Activated CD8-positive, alpha-beta T cell treated with anti-CD3 and anti-CD28 coated beads for 36 hours (primary cell): ENCODE results near the gene BANK1. TPM values are rescaled to one million over a fixed set of nuclear protein-coding genes. Genes with fewer than 3 reads are reported as not detected.

Experiments
- ATAC-seq: fragments of 200-7000 bp; cut with Tn5 transposase; one replicate; pipeline ENCODE4 v1.10.0; 2021; ENCODE audit warnings: mild to moderate bottlenecking, moderate library complexity
- CTCF ChIA-PET: fragments of 350-600 bp; sonication (Branson Sonifier 250); formaldehyde crosslinking; loops from one replicate; lab custom pipeline; 2021; ENCODE audit warnings: antibody characterized with exemption; lab: Charles Lee
- POLR2A ChIA-PET: fragments of 350-600 bp; sonication (Branson Sonifier 250); formaldehyde crosslinking; loops from one replicate; lab custom pipeline; 2021; ENCODE audit warnings: antibody characterized with exemption; lab: Charles Lee
- DNase-seq: peaks from one replicate; pipeline ENCODE4 v3.0.0-alpha.2; 2020
- H3K27ac Mint-ChIP-seq: one replicate; pipeline ENCODE4 v1.8.0; 2021; ENCODE audit warnings: mild to moderate bottlenecking, mixed read lengths
- H3K27me3 Mint-ChIP-seq: one replicate; pipeline ENCODE4 v1.8.0; 2021; ENCODE audit warnings: mixed read lengths
- H3K36me3 Mint-ChIP-seq: one replicate; pipeline ENCODE4 v1.8.0; 2021; ENCODE audit warnings: low read depth, mixed read lengths
- H3K4me1 Mint-ChIP-seq: one replicate; pipeline ENCODE4 v1.8.0; 2021; ENCODE audit warnings: low read depth, mixed read lengths
- H3K4me3 Mint-ChIP-seq: one replicate; pipeline ENCODE4 v1.8.0; 2021; ENCODE audit warnings: mild to moderate bottlenecking, moderate library complexity, mixed read lengths
- H3K9me3 Mint-ChIP-seq: one replicate; pipeline ENCODE4 v1.8.0; 2021; ENCODE audit warnings: mixed read lengths
- CTCF ChIP-seq: fragments of 200-600 bp; IDR thresholded peaks from one replicate; pipeline ENCODE4 v1.8.0; 2022; ENCODE audit warnings: antibody characterized with exemption, mild to moderate bottlenecking
- intact Hi-C: fragments of 100-400 bp; cut with micrococcal nuclease; formaldehyde crosslinking; loops from one replicate; pipeline ENCODE4 v1.10.0; 2022
- total RNA-seq, 2 experiments: library from RNA; stranded (reverse); gene quantifications; one replicate each; pipeline ENCODE4 v1.2.3, GENCODE V29; 2021

The BANK1 gene
- total RNA-seq, 2 experiments from 2014 or later = 0.09 to 0.34 TPM

GRCh38 chr4:101801958-101802357 is 11.4 kb downstream of the BANK1 start:
- H3K9me3 Mint-ChIP-seq = no peaks in the 10 kb centered on the region
- peaks cover 8% of the 10 kb centered on the region for H3K27me3 Mint-ChIP-seq
- H3K36me3 Mint-ChIP-seq = no peaks in the 10 kb centered on the region
- no peak for DNase-seq
- no peak for ATAC-seq
- ChIA-PET CTCF (no interaction called here), POLR2A (no interaction called here)
- no peak overlapping the region for H3K4me3 Mint-ChIP-seq
- intact Hi-C loops = no loop called here
- no peak overlapping the region for H3K27ac Mint-ChIP-seq
- TF ChIP-seq CTCF = no peak
- H3K4me1 Mint-ChIP-seq = no peaks in the 10 kb centered on the region

DNA sequence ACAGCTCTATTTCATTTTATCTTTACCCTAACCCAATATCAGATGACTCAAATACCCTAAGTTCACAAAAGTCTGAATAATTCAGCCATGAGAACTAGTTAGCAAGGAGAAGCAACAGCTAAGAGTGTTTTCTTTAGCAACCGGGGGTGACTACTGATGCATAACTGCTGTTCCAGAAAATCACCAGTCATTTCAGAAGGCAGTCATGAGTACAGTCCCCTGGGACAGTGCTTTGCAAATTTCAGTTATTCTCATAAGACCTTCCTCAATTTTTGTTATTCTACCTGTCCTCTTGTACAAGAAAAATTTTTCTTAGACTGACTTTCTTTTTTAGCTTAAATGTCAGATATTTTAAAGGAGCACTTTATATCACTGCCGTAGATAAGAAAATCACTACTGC is 16.4 kb downstream of the BANK1 start:
- intact Hi-C loops = no loop called here
- Mint-ChIP-seq H3K4me1 (no peaks in the 10 kb centered on the region), H3K4me3 (no peak overlapping the region), H3K27me3 (peaks cover 2% of the 10 kb centered on the region), H3K27ac (no peak overlapping the region), H3K36me3 (no peaks in the 10 kb centered on the region), H3K9me3 (no peaks in the 10 kb centered on the region)
- no peak for TF ChIP-seq CTCF
- POLR2A ChIA-PET = no interaction called here
- CTCF ChIA-PET = no interaction called here
- DNase-seq (no peak), ATAC-seq (no peak)

DNA sequence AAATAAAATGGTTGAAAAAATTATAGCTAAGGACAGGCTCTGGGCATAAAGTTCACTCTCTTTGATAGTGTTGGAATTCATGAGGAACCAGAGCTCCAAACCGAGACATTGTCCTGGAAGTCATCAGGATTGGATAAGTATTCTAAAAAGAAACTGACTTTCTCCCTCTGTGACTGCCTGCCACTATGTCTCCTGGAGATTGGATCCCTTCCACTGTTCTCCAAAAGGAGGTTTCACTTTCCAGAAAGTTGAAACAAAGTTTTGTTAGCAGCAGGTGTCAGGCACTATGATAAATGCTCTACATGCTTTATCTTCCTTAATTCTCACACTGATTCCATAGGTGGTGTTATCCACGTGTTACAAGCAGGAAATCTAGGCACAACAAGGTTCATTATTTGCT is 16.8 kb downstream of the BANK1 start:
- DNase-seq (no peak), ATAC-seq (no peak)
- H3K9me3 Mint-ChIP-seq = no peaks in the 10 kb centered on the region
- H3K4me3 Mint-ChIP-seq = no peak overlapping the region
- no peak overlapping the region for H3K27ac Mint-ChIP-seq
- no peaks in the 10 kb centered on the region for H3K36me3 Mint-ChIP-seq
- no peaks in the 10 kb centered on the region for H3K4me1 Mint-ChIP-seq
- intact Hi-C loops = no loop called here
- ChIA-PET CTCF (no interaction called here), POLR2A (no interaction called here)
- H3K27me3 Mint-ChIP-seq = peaks cover 2% of the 10 kb centered on the region
- no peak for TF ChIP-seq CTCF

DNA sequence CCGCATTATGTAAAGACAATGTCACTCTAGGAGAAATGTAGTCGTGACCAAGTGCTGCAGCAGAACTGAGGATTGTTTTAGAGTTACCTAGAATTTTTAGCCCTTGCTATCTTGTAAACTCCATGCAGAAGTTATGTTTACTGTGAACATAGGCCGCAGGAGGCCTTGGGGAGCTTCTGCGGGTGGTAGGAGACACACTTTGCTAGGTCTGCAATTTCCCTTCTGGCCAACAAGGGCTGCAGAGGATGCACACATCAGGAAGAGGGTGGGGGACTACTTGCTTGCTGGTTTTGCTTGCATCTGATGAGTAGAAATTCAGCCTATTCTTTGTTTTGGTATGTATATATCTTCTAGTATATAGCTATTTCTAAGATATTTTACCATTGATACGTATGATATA is 23.1 kb downstream of the BANK1 start:
- intact Hi-C loops = no loop called here
- no peaks in the 10 kb centered on the region for H3K9me3 Mint-ChIP-seq
- H3K4me1 Mint-ChIP-seq = no peaks in the 10 kb centered on the region
- CTCF ChIA-PET = no interaction called here
- H3K27me3 Mint-ChIP-seq = no peaks in the 10 kb centered on the region
- TF ChIP-seq CTCF = no peak
- H3K4me3 Mint-ChIP-seq = no peak overlapping the region
- ATAC-seq (no peak), DNase-seq (no peak)
- POLR2A ChIA-PET = no interaction called here
- no peak overlapping the region for H3K27ac Mint-ChIP-seq
- H3K36me3 Mint-ChIP-seq = no peaks in the 10 kb centered on the region

- no peaks in the 10 kb centered on the region for H3K36me3 Mint-ChIP-seq
- intact Hi-C loops = no loop called here
- H3K4me1 Mint-ChIP-seq = no peaks in the 10 kb centered on the region
- H3K9me3 Mint-ChIP-seq = peaks cover 11% of the 10 kb centered on the region
- TF ChIP-seq CTCF = no peak
- ATAC-seq (no peak), DNase-seq (no peak)
- ChIA-PET POLR2A (no interaction called here), CTCF (no interaction called here)
- peaks cover 4% of the 10 kb centered on the region for H3K27me3 Mint-ChIP-seq
- no peak overlapping the region for H3K27ac Mint-ChIP-seq
- no peak overlapping the region for H3K4me3 Mint-ChIP-seq
Observed at GRCh38 chr4:101818362-101818761, 27.8 kb downstream of the BANK1 start.
